DMS114 treated with DMSO at 0.1 percent for 48 hours (cell line): ENCODE results near the gene TMEM117.

Experiments used
- DNase-seq: peaks from one replicate; lab custom pipeline; 2025; ENCODE audit not compliant: unreplicated experiment; lab: John Stamatoyannopoulos, UW

The TMEM117 gene

GRCh38 chr12:43835656-43836474, at the start of gene TMEM117:
Gene TMEM117 (plus strand): TSS chr12:43836081.
- peak; percentile 27 for DNase-seq

- DNase-seq = no peak
Measured at GRCh38 chr12:43786899-43787693, 48.8 kb upstream of the TMEM117 start.

GRCh38 chr12:43789941-43790340, 45.9 kb upstream of the TMEM117 start:
- DNase-seq = no peak

- DNase-seq = no peak
Measured at GRCh38 chr12:43795716-43796280, 40.1 kb upstream of the TMEM117 start.

- no peak for DNase-seq
Measured at GRCh38 chr12:43797561-43798217, 38.2 kb upstream of the TMEM117 start.

- peak; percentile 34 for DNase-seq
Measured at GRCh38 chr12:43805149-43805859, 30.6 kb upstream of the TMEM117 start.

- peak; percentile 78 for DNase-seq
Measured at GRCh38 chr12:43805860-43806736, 29.8 kb upstream of the TMEM117 start, which contains the start of gene TWF1. Gene TWF1 (minus strand): TSS chr12:43806317. CDS start chr12:43806245, 72 bp downstream.

GRCh38 chr12:43806737-43807072, 29.2 kb upstream of the TMEM117 start:
- DNase-seq = no peak

GRCh38 chr12:43807386-43807785, 28.5 kb upstream of the TMEM117 start:
- DNase-seq = no peak

- DNase-seq = no peak
Measured at GRCh38 chr12:43812057-43812456, 23.8 kb upstream of the TMEM117 start.

- no peak for DNase-seq
Measured at GRCh38 chr12:43812926-43813325, 23.0 kb upstream of the TMEM117 start.

GRCh38 chr12:43815416-43815815, 20.5 kb upstream of the TMEM117 start:
- DNase-seq = no peak

- DNase-seq = no peak
Measured at GRCh38 chr12:43816168-43816567, 19.7 kb upstream of the TMEM117 start.

- no peak for DNase-seq
Measured at GRCh38 chr12:43824207-43824775, 11.6 kb upstream of the TMEM117 start.

- no peak for DNase-seq
Measured at GRCh38 chr12:43826681-43827080, 9.2 kb upstream of the TMEM117 start.

- no peak for DNase-seq
Measured at GRCh38 chr12:43827093-43827492, 8.8 kb upstream of the TMEM117 start.

- no peak for DNase-seq
Measured at GRCh38 chr12:43832463-43833168, 3.3 kb upstream of the TMEM117 start.

- no peak for DNase-seq
Measured at GRCh38 chr12:43835264-43835655, 621 bp upstream of the TMEM117 start.
